Activated naive CD4-positive, alpha-beta T cell treated with anti-CD3 and anti-CD28 coated beads, Interleukin-2, amount 50 U/mL, for 24 hours (primary cell): ENCODE results near the gene AGBL4.

Experiments
- H3K27ac Mint-ChIP-seq: one replicate; pipeline ENCODE4 v1.8.0; 2021; ENCODE audit warnings: mild to moderate bottlenecking, mixed read lengths
- H3K27me3 Mint-ChIP-seq: one replicate; pipeline ENCODE4 v1.8.0; 2021; ENCODE audit warnings: mixed read lengths
- H3K36me3 Mint-ChIP-seq: one replicate; pipeline ENCODE4 v1.8.0; 2021; ENCODE audit warnings: mixed read lengths
- H3K4me1 Mint-ChIP-seq: one replicate; pipeline ENCODE4 v1.8.0; 2021; ENCODE audit warnings: mixed read lengths
- H3K4me3 Mint-ChIP-seq: one replicate; pipeline ENCODE4 v1.8.0; 2021; ENCODE audit warnings: mild to moderate bottlenecking, mixed read lengths
- H3K9me3 Mint-ChIP-seq: one replicate; pipeline ENCODE4 v1.8.0; 2021; ENCODE audit warnings: mixed read lengths

The AGBL4 gene

GRCh38 chr1:48560116-48560515, 1463.6 kb downstream of the AGBL4 start:
- Mint-ChIP-seq H3K4me1 (no peaks in the 10 kb centered on the region), H3K4me3 (no peak overlapping the region), H3K27ac (no peak overlapping the region), H3K27me3 (peaks cover 4% of the 10 kb centered on the region), H3K9me3 (no peaks in the 10 kb centered on the region), H3K36me3 (no peaks in the 10 kb centered on the region)

DNA sequence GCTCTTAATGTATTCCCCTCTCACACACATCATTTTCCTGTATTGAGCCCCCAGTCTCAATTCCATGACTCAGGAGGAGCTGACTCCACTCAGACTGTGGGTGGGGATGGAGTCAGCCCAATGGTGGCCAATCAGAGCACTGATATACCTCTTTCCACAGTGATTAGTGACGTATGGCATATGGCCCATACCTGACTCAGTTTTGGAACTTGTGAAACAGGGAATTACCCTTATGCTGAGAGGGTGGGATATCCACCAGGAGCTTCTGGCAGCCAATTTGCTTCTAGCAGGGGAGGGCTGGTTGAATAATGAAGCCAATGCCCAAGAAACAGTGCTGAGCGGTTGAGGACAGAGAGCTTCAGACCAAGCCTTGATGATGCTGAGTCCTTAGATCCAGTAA, 1465.4 kb downstream of the AGBL4 start:
- H3K27ac Mint-ChIP-seq: no peak overlapping the region
- H3K36me3 Mint-ChIP-seq: no peaks in the 10 kb centered on the region

GRCh38 chr1:48556186-48556850, 1467.4 kb downstream of the AGBL4 start:
- Mint-ChIP-seq H3K27me3 (peaks cover 4% of the 10 kb centered on the region), H3K9me3 (no peaks in the 10 kb centered on the region), H3K27ac (no peak overlapping the region), H3K36me3 (no peaks in the 10 kb centered on the region), H3K4me1 (no peaks in the 10 kb centered on the region), H3K4me3 (no peak overlapping the region)

More for the DNA sequence above, 1465.4 kb downstream of the AGBL4 start:
- Mint-ChIP-seq H3K4me1 (no peaks in the 10 kb centered on the region), H3K9me3 (no peaks in the 10 kb centered on the region), H3K27me3 (peaks cover 4% of the 10 kb centered on the region), H3K4me3 (no peak overlapping the region)

GRCh38 chr1:48555271-48555670, 1468.5 kb downstream of the AGBL4 start:
- Mint-ChIP-seq H3K9me3 (no peaks in the 10 kb centered on the region), H3K4me3 (no peak overlapping the region), H3K36me3 (no peaks in the 10 kb centered on the region), H3K27me3 (peaks cover 4% of the 10 kb centered on the region), H3K4me1 (no peaks in the 10 kb centered on the region), H3K27ac (no peak overlapping the region)

DNA sequence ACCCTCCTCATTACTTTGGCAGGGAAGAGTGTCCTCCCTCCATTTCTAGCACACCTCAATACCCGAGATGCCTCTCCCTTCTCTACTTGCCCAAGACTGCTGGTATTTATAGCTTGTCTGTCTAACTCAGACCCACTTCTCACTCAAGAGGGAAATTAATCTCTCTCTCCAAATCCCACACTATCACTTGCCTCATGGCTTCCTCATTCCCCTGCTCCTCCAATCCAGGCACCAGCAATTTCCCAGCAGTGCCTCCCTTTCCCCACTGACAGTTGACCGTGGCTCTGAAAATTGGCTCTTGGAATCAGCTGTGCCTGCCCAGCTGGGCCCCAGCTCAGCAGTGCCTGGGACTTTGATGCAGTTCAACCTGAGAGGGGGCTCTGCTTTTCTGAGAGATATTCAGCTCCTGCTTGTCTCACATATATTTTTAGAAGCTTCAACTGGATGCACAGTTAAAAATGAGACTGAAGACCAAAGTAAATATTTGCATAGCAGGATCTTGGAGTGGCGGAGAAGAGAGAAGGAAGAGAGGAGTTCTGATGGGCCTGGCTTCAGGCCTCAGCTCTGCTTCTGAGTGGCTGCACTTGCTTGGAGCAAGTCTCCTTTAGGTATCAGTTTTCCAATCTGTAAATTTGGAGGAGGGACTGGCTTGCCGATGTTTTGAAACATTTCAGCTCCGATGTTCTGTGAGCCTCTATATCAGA, 1470.7 kb downstream of the AGBL4 start:
- Mint-ChIP-seq H3K27ac (no peak overlapping the region), H3K4me1 (no peaks in the 10 kb centered on the region), H3K36me3 (no peaks in the 10 kb centered on the region), H3K9me3 (no peaks in the 10 kb centered on the region), H3K4me3 (no peak overlapping the region), H3K27me3 (no peaks in the 10 kb centered on the region)

DNA sequence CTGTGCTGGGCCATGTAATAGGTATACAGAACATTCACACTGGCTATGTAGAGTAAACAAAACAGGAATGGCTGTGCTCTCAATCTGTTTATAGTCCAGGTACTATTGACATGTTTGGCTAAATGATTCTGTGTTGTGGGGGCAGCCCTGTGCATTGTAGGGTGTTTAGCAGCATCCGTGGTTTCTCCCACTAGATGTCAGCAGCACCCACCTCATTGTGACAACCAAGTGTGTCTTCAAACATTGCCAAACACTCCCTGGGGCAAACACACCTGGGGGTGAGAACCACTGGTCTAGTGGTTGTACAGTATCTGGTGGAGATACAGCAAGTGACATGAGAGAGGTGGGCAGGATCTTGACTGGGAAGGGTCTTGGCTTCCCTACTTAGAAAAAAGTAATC, 1471.3 kb downstream of the AGBL4 start:
- no peaks in the 10 kb centered on the region for H3K36me3 Mint-ChIP-seq
- H3K9me3 Mint-ChIP-seq: no peaks in the 10 kb centered on the region
- H3K4me3 Mint-ChIP-seq: no peak overlapping the region
- H3K27ac Mint-ChIP-seq: no peak overlapping the region
- no peaks in the 10 kb centered on the region for H3K27me3 Mint-ChIP-seq
- H3K4me1 Mint-ChIP-seq: no peaks in the 10 kb centered on the region

DNA sequence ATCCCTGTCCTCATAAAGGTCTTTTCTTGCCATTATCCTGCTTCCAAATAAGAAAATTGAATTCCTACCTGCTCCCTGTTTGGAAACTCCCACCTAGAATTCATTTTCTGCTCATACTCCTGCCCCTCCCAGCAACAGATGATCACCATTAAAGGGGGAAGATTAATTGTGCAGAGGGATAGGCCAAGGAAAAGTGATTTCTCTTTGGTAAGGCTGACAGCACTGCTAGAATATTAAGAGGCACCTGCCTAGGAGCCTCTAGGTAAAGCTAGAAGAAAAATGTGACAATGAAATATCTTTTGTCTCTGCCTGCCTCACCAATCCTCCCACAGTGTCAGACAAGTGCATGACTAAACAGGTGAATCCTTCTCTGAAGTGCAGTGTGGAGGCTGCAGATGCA, 1474.8 kb downstream of the AGBL4 start:
- Mint-ChIP-seq H3K9me3 (no peaks in the 10 kb centered on the region), H3K27ac (no peak overlapping the region), H3K27me3 (no peaks in the 10 kb centered on the region), H3K36me3 (no peaks in the 10 kb centered on the region), H3K4me3 (no peak overlapping the region), H3K4me1 (no peaks in the 10 kb centered on the region)

GRCh38 chr1:48547561-48548220, 1476.1 kb downstream of the AGBL4 start:
- no peaks in the 10 kb centered on the region for H3K9me3 Mint-ChIP-seq

DNA sequence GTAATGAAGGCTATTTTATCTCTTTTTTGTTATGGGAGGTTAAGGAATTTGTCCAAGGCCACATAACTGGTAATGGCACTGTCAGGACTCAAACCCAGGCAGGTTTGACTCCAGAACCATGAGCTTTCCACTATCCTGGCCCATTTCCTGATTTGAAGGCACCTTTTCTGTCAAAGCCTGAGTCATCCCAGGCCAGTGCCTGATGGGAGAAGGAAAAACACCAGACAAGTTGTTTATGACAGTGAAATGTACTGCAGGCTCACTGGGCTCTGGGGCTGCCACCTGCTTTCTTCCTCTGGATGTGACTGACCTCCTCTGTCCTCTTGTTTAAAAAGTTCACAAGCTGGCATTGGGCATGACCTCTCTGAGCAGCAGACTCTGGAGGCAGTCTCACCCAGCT, 1479.9 kb downstream of the AGBL4 start:
- Mint-ChIP-seq H3K9me3 (no peaks in the 10 kb centered on the region), H3K27ac (no peak overlapping the region), H3K27me3 (peaks cover 4% of the 10 kb centered on the region), H3K4me3 (no peak overlapping the region), H3K4me1 (no peaks in the 10 kb centered on the region), H3K36me3 (no peaks in the 10 kb centered on the region)

More at GRCh38 chr1:48547561-48548220, 1476.1 kb downstream of the AGBL4 start:
- Mint-ChIP-seq H3K27me3 (no peaks in the 10 kb centered on the region), H3K27ac (no peak overlapping the region), H3K4me3 (no peak overlapping the region), H3K36me3 (no peaks in the 10 kb centered on the region), H3K4me1 (no peaks in the 10 kb centered on the region)

GRCh38 chr1:48540587-48540986, 1483.2 kb downstream of the AGBL4 start:
- Mint-ChIP-seq H3K36me3 (no peaks in the 10 kb centered on the region), H3K9me3 (no peaks in the 10 kb centered on the region), H3K27ac (no peak overlapping the region), H3K4me3 (no peak overlapping the region), H3K4me1 (no peaks in the 10 kb centered on the region), H3K27me3 (peaks cover 6% of the 10 kb centered on the region)

DNA sequence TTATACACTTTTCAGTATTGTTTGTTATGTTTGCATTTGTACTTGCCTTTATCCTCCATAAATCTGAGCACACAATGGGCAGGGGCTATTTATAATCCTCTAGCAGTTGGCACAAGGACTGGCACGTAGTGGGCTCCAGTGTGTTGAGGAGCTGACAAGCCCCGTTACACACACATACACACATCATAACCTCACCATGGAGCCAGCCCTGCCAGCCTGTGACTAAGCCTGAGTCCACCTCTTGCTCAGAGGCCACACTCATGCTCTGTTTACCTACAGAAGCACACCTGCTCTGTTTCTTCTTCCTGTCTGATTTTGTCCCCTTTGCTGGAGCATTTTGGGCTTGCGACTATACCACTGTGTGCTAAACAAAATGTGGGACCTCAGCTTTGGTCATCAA, 1487.3 kb downstream of the AGBL4 start:
- H3K27ac Mint-ChIP-seq: no peak overlapping the region
- no peaks in the 10 kb centered on the region for H3K36me3 Mint-ChIP-seq
- no peak overlapping the region for H3K4me3 Mint-ChIP-seq
- H3K4me1 Mint-ChIP-seq: no peaks in the 10 kb centered on the region
- H3K27me3 Mint-ChIP-seq: peaks cover 24% of the 10 kb centered on the region
- H3K9me3 Mint-ChIP-seq: no peaks in the 10 kb centered on the region

- no peaks in the 10 kb centered on the region for H3K9me3 Mint-ChIP-seq
- H3K27me3 Mint-ChIP-seq: peaks cover 21% of the 10 kb centered on the region
- no peaks in the 10 kb centered on the region for H3K4me1 Mint-ChIP-seq
- no peak overlapping the region for H3K27ac Mint-ChIP-seq
- no peak overlapping the region for H3K4me3 Mint-ChIP-seq
- H3K36me3 Mint-ChIP-seq: no peaks in the 10 kb centered on the region
Observed at GRCh38 chr1:48532976-48533375, 1490.8 kb downstream of the AGBL4 start.

DNA sequence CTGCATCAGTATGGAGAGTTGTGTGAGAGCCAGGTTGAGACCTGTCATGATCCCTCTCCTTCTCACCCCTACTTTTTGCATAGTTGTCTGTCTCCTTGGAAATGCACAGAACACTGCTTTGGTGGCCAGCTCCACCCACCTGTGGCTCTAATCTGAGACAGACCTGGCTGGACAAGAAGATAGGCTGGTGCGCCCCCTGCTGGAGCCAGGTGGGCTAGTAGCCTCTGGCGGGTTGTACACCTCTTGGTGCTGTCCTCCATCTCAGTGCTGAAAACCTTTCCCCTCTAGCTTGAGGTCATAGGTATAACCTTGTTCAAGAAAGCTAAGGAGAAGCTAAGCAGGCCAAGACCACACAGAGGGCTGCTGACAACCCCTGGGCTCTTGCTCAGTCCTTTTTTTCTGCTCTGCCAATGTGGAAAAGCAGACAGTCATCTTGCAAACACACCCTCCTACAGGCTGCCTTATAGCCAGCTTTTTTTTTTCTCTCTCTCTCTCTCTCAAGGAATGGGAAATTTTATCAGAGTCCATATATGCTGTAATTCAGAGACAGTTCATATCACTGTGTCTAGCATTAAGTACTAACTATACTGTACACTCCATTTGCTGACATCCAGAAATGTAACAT, 1492.9 kb downstream of the AGBL4 start:
- peaks cover 25% of the 10 kb centered on the region for H3K27me3 Mint-ChIP-seq
- no peak overlapping the region for H3K27ac Mint-ChIP-seq
- H3K36me3 Mint-ChIP-seq: no peaks in the 10 kb centered on the region
- no peak overlapping the region for H3K4me3 Mint-ChIP-seq
- H3K4me1 Mint-ChIP-seq: no peaks in the 10 kb centered on the region
- no peaks in the 10 kb centered on the region for H3K9me3 Mint-ChIP-seq

DNA sequence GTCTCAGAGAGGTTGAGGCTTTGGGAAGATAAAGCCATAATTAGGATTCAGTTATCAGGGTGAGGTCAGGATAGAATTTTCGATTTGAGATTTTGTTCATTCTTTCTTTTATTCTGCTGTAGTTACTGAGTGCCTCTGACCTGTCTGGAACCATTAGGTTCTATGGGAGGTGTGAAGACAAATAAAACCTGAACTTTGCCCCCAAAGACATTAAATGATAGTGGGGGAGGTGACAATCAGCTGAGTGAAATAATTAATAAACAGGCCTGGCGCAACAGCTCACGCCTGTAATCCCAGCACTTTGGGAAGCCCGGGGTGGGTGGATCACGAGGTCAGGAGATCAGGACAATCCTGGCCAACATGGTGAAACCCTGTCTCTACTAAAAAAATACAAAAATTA, 1496.7 kb downstream of the AGBL4 start:
- H3K9me3 Mint-ChIP-seq: no peaks in the 10 kb centered on the region
- peaks cover 10% of the 10 kb centered on the region for H3K27me3 Mint-ChIP-seq
- no peak overlapping the region for H3K27ac Mint-ChIP-seq
- no peaks in the 10 kb centered on the region for H3K36me3 Mint-ChIP-seq
- no peaks in the 10 kb centered on the region for H3K4me1 Mint-ChIP-seq
- no peak overlapping the region for H3K4me3 Mint-ChIP-seq

- Mint-ChIP-seq H3K27me3 (peaks cover 9% of the 10 kb centered on the region), H3K27ac (no peak overlapping the region), H3K9me3 (no peaks in the 10 kb centered on the region), H3K4me3 (no peak overlapping the region), H3K4me1 (no peaks in the 10 kb centered on the region), H3K36me3 (no peaks in the 10 kb centered on the region)
Observed at GRCh38 chr1:48526008-48526710, 1497.6 kb downstream of the AGBL4 start.
